ENCODE data around the gene CARMIL1. TPM values are rescaled to one million over a fixed set of nuclear protein-coding genes. Genes with fewer than 3 reads are reported as not detected.
"Not testable (repeated sequence)": the region's sequence is repeated elsewhere in the genome, so short reads cannot be mapped to it uniquely, and the experiment has no call there.

The CARMIL1 gene
- total RNA-seq, 1 donor from 2014 or later = 14.5 TPM

DNA sequence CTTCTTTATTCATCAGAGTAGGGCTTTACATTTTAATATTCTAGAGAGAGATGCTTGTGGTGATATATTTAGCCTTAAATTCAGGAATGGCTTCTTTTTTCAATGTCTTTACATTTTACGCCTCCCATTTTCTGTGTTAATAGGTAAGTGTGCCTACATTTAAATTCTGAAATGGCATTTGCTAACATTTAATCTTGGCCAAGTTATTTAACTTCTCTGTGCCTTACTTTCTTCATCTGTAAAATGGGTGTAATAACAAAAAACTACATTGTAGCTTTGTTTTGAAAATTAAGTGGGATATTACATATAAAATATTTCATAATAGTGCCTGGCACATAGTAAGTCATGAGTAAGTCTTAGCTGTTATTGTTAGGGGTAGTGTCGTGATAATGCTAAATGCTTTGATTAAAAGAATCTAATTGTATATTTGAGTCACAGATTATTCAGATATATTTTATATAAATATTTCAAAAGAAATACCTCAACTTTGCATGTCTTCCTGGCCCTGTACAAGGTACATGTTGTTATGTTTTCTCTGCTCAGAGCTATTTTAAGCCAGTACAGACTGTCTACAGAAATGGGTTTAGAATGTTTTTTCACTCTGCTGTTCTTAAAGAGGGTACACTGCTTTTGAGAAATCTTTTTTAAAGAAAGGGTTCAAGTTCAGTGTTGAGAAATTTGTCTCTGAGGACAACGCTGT is 18.8 kb downstream of the CARMIL1 start:
- no peaks in the 10 kb centered on the region for H3K27me3 Mint-ChIP-seq (ENCODE audit: low read depth)
- peaks cover 56% of the 10 kb centered on the region for H3K4me1 Mint-ChIP-seq (ENCODE audit: low read depth)
- DNase-seq (ENCODE audit: low spot score) = no peak
- H3K9me3 Mint-ChIP-seq (ENCODE audit: low read depth) = no peaks in the 10 kb centered on the region
- H3K27ac Mint-ChIP-seq (ENCODE audit: unreplicated experiment) = peak overlapping the region; percentile 64
- no peak for TF ChIP-seq CTCF (IDR thresholded peaks at IDR 0.05)
- no peaks in the 10 kb centered on the region for H3K36me3 Mint-ChIP-seq (ENCODE audit: low read depth)
- H3K4me3 Mint-ChIP-seq (ENCODE audit: unreplicated experiment) = no peak overlapping the region

GRCh38 chr6:25298523-25298865 is 19.3 kb downstream of the CARMIL1 start:
- Mint-ChIP-seq H3K27ac (ENCODE audit: unreplicated experiment) (peak overlapping the region; percentile 64), H3K4me1 (ENCODE audit: low read depth) (peaks cover 62% of the 10 kb centered on the region)
- not testable (repeated sequence) for H3K36me3 Mint-ChIP-seq (ENCODE audit: low read depth); H3K9me3 Mint-ChIP-seq (ENCODE audit: low read depth); H3K4me3 Mint-ChIP-seq (ENCODE audit: unreplicated experiment); DNase-seq (ENCODE audit: low spot score); H3K27me3 Mint-ChIP-seq (ENCODE audit: low read depth)

GRCh38 chr6:25301362-25301761 is 22.2 kb downstream of the CARMIL1 start:
- DNase-seq (ENCODE audit: low spot score) = no peak
- H3K4me1 Mint-ChIP-seq (ENCODE audit: low read depth) = peaks cover 61% of the 10 kb centered on the region
- no peak overlapping the region for H3K4me3 Mint-ChIP-seq (ENCODE audit: unreplicated experiment)
- no peak overlapping the region for H3K27ac Mint-ChIP-seq (ENCODE audit: unreplicated experiment)
- no peak for TF ChIP-seq CTCF (IDR thresholded peaks at IDR 0.05)
- H3K9me3 Mint-ChIP-seq (ENCODE audit: low read depth) = no peaks in the 10 kb centered on the region
- no peaks in the 10 kb centered on the region for H3K36me3 Mint-ChIP-seq (ENCODE audit: low read depth)
- no peaks in the 10 kb centered on the region for H3K27me3 Mint-ChIP-seq (ENCODE audit: low read depth)

DNA sequence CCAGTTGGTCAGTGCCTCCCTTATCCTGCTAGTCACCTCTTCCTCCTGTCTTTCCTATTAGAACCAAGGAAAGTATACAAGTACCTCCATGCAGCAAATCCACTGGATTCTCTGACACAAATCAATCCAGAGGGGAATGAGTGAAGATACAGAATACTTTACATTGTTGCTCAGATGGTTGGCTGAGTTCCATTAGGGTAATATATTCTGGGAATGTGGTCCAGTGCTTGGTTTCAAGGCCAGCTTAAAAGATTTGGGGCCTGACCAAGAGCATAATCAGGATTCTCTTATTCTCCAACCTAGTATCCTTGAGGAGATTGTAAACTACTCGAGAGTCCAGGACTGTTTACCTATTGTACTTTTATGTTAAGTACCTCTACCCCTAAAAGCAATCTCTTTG is 23.0 kb downstream of the CARMIL1 start:
- H3K9me3 Mint-ChIP-seq (ENCODE audit: low read depth) = no peaks in the 10 kb centered on the region
- TF ChIP-seq CTCF (IDR thresholded peaks at IDR 0.05) = no peak
- no peak overlapping the region for H3K4me3 Mint-ChIP-seq (ENCODE audit: unreplicated experiment)
- no peak for DNase-seq (ENCODE audit: low spot score)
- no peaks in the 10 kb centered on the region for H3K27me3 Mint-ChIP-seq (ENCODE audit: low read depth)
- no peaks in the 10 kb centered on the region for H3K36me3 Mint-ChIP-seq (ENCODE audit: low read depth)
- H3K4me1 Mint-ChIP-seq (ENCODE audit: low read depth) = peaks cover 53% of the 10 kb centered on the region
- H3K27ac Mint-ChIP-seq (ENCODE audit: unreplicated experiment) = peak overlapping the region; percentile 81

GRCh38 chr6:25302677-25303128 is 23.5 kb downstream of the CARMIL1 start:
- TF ChIP-seq CTCF (IDR thresholded peaks at IDR 0.05) = no peak
- H3K4me3 Mint-ChIP-seq (ENCODE audit: unreplicated experiment) = no peak overlapping the region
- H3K9me3 Mint-ChIP-seq (ENCODE audit: low read depth) = no peaks in the 10 kb centered on the region
- H3K27ac Mint-ChIP-seq (ENCODE audit: unreplicated experiment) = peak overlapping the region; percentile 81
- H3K4me1 Mint-ChIP-seq (ENCODE audit: low read depth) = peaks cover 53% of the 10 kb centered on the region
- H3K27me3 Mint-ChIP-seq (ENCODE audit: low read depth) = no peaks in the 10 kb centered on the region
- no peaks in the 10 kb centered on the region for H3K36me3 Mint-ChIP-seq (ENCODE audit: low read depth)
- no peak for DNase-seq (ENCODE audit: low spot score)

DNA sequence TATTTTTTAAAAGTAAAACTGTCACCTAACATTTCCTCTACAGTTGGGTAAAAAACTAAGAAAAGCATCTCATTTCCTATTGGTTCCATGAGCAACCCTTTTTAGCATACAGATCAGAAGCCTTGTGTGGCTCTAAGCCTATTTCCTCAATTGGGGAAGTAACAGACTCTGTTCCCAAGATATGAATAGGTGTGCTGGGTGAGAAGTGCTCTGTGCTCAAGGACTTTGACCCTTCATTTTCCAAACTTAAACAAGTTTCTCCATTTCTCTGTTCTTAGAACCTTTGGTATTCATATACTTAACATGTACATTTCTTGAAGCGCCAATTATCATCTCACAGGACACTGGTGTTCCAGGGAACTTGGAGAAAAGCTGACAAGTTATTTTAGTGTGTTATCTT is 24.1 kb downstream of the CARMIL1 start:
- Mint-ChIP-seq H3K4me1 (ENCODE audit: low read depth) (peaks cover 53% of the 10 kb centered on the region), H3K36me3 (ENCODE audit: low read depth) (no peaks in the 10 kb centered on the region), H3K9me3 (ENCODE audit: low read depth) (no peaks in the 10 kb centered on the region), H3K4me3 (ENCODE audit: unreplicated experiment) (no peak overlapping the region), H3K27ac (ENCODE audit: unreplicated experiment) (no peak overlapping the region), H3K27me3 (ENCODE audit: low read depth) (no peaks in the 10 kb centered on the region)
- TF ChIP-seq CTCF (IDR thresholded peaks at IDR 0.05) = no peak
- no peak for DNase-seq (ENCODE audit: low spot score)

Measured in chondrocyte (in vitro differentiated cells).